Left colon (tissue), 2 donors: ENCODE data around the gene ZNF625. TPM values are rescaled to one million over a fixed set of nuclear protein-coding genes. Genes with fewer than 3 reads are reported as not detected.
"Not testable (repeated sequence)": the region's sequence is repeated elsewhere in the genome, so short reads cannot be mapped to it uniquely, and the experiment has no call there.

Source experiments
- ATAC-seq: fragments of 200-7000 bp; cut with Tn5 transposase; one replicate; pipeline ENCODE4 v1.9.1; 2020; ENCODE audit warnings: mild to moderate bottlenecking, moderate library complexity
- DNase-seq, 2 donors: peaks; one replicate each; pipeline ENCODE4 v3.0.0-alpha.2; 2020
- intact Hi-C, 2 donors: fragments of 100-400 bp; cut with DNase I in 1 of 2; cut with micrococcal nuclease in 1 of 2; formaldehyde crosslinking; loops; one replicate each; pipeline versions ENCODE4 v1.11.2 to v1.14.0; 2022; cut with DNase I, micrococcal nuclease
- total RNA-seq, 2 donors: library from RNA; stranded (reverse); fragmentation: NEBNext Ultra II Directional; extraction: Animal tissue kit (Norgen Biotek cat#: 25700); gene quantifications; one replicate each; pipeline ENCODE4 v1.2.1, GENCODE V29; 2021
- donor health status: DM: no; HTN: no; CAD: no.
- donor health status: DM: yes; HTN: yes; CAD: no.

The ZNF625 gene
- total RNA-seq, 2 donors from 2014 or later: 2.8 to 3.0 TPM

GRCh38 chr19:12140545-12141404 lies 15.8 kb downstream of the ZNF625 start:
- ATAC-seq (peak; percentile 81), DNase-seq (peak; percentile 87 to 93)
- intact Hi-C loops: loop anchor here (5.0 to 10.0 kb wide), 3 partner anchors 83 to 258 kb away; partner anchors contain the start of gene ZNF878 (in 1 of the 2)

- intact Hi-C loops: loop anchor here (5.0 to 10.0 kb wide), 3 partner anchors 83 to 258 kb away; partner anchors contain the start of gene ZNF878 (in 1 of the 2)
- ATAC-seq: peak; percentile 97
Measured at GRCh38 chr19:12139885-12140544, 16.5 kb downstream of the ZNF625 start, which contains the start of gene ZNF20. TSS of gene ZNF20 (minus strand) at chr19:12140350. CDS start at chr19:12140182, 168 bp downstream.

GRCh38 chr19:12139269-12139668 lies 17.3 kb downstream of the ZNF625 start:
- DNase-seq: no peak
- intact Hi-C loops: no loop called here
- no peak for ATAC-seq

More at GRCh38 chr19:12139885-12140544, 16.5 kb downstream of the ZNF625 start, which contains the start of gene ZNF20:
- peak; percentile 97 to 99 for DNase-seq

- ATAC-seq (no peak), DNase-seq (no peak)
- intact Hi-C loops: no loop called here
Measured at GRCh38 chr19:12137221-12137940, 19.2 kb downstream of the ZNF625 start.

GRCh38 chr19:12133069-12133468 lies 23.5 kb downstream of the ZNF625 start:
- ATAC-seq (no peak), DNase-seq (no peak)
- intact Hi-C loops: no loop called here

GRCh38 chr19:12126707-12127106 lies 29.8 kb downstream of the ZNF625 start:
- DNase-seq (no peak), ATAC-seq (peak; percentile 40)
- intact Hi-C loops: no loop called here

GRCh38 chr19:12117201-12117970 lies 39.1 kb downstream of the ZNF625 start:
- no peak for DNase-seq
- ATAC-seq: no peak
- intact Hi-C loops: no loop called here

- no peak for ATAC-seq
- DNase-seq: no peak
- intact Hi-C loops: no loop called here
Measured at GRCh38 chr19:12113121-12113520, 43.4 kb downstream of the ZNF625 start.

GRCh38 chr19:12112701-12113100 lies 43.8 kb downstream of the ZNF625 start:
- DNase-seq: no peak
- intact Hi-C loops: no loop called here
- no peak for ATAC-seq

- intact Hi-C loops: no loop called here
- DNase-seq: no peak
- ATAC-seq: no peak
Measured at GRCh38 chr19:12111943-12112637, 44.4 kb downstream of the ZNF625 start.

- ATAC-seq (no peak), DNase-seq (no peak)
- intact Hi-C loops: no loop called here
Measured at GRCh38 chr19:12111176-12111575, 45.4 kb downstream of the ZNF625 start.

GRCh38 chr19:12103909-12104308 lies 52.6 kb downstream of the ZNF625 start:
- ATAC-seq, DNase-seq, intact Hi-C loops: not testable (repeated sequence)

- intact Hi-C loops: no loop called here
- ATAC-seq (no peak), DNase-seq (no peak)
Measured at GRCh38 chr19:12098040-12098439, 58.5 kb downstream of the ZNF625 start.

- intact Hi-C loops: no loop called here
- ATAC-seq (no peak), DNase-seq (no peak)
Measured at GRCh38 chr19:12095111-12095790, 61.3 kb downstream of the ZNF625 start.
